HEK293 (cell line): ENCODE data around the gene NPTX1.

Experiments
- CTCF ChIA-PET: fragments of 350-600 bp; formaldehyde crosslinking; extraction: SDS; loops from one replicate; lab custom pipeline; 2021; ENCODE audit warnings: antibody characterized with exemption; lab: Yijun Ruan, JAX
- POLR2A ChIA-PET: fragments of 300-600 bp; formaldehyde crosslinking; extraction: SDS; loops from one replicate; lab custom pipeline; 2020; ENCODE audit warnings: antibody characterized with exemption, inconsistent platforms; lab: Yijun Ruan, JAX
- H3K27ac ChIP-seq: fragments of 200-500 bp; sonication (Bioruptor generic); 2 replicates; pipeline ENCODE4 v1.5.1; 2014; ENCODE audit warnings: low read depth, low read length, control low read depth, inconsistent platforms; ENCODE audit errors: extremely low read depth
- H3K36me3 ChIP-seq, 2 experiments: fragments of 200-500 bp in 1 of 2; sonication (Bioruptor generic) in 1 of 2; 1 replicate in 1 of 2; 2 replicates in 1 of 2; pipeline ENCODE4 v1.5.1; 2014 to 2017; ENCODE audit warnings: inconsistent platforms in 2 of 2, low read length in 2 of 2; ENCODE audit not compliant: control insufficient read depth in 2 of 2, insufficient read depth in 1 of 2
- H3K4me1 ChIP-seq: fragments of 200-500 bp; sonication (Bioruptor generic); 2 replicates; pipeline ENCODE4 v1.5.1; 2014; ENCODE audit warnings: mild to moderate bottlenecking, low read length, inconsistent platforms; ENCODE audit not compliant: control insufficient read depth, insufficient read depth
- H3K4me3 ChIP-seq: 2 replicates; pipeline ENCODE4 v1.5.1; 2011; ENCODE audit warnings: low read depth, mild to moderate bottlenecking, control low read depth, low read length, moderate library complexity
- H3K9me3 ChIP-seq: fragments of 200-500 bp; sonication (Bioruptor generic); 2 replicates; pipeline ENCODE4 v1.5.1; 2014; ENCODE audit warnings: low read depth, low read length, inconsistent platforms; ENCODE audit not compliant: control insufficient read depth, insufficient read depth
- GLI2 ChIP-seq: fragments of 450-650 bp; formaldehyde crosslinking; IDR thresholded peaks from 2 replicates; pipeline ENCODE4; 2017; ENCODE audit warnings: missing biosample characterization, missing genetic modification characterization, low read depth, borderline replicate concordance
- KLF7 ChIP-seq: fragments of 450-650 bp; formaldehyde crosslinking; IDR thresholded peaks from 2 replicates; pipeline ENCODE4 v1.5.1; 2016; ENCODE audit warnings: missing biosample characterization, missing genetic modification characterization, borderline replicate concordance
- PATZ1 ChIP-seq: fragments of 450-650 bp; formaldehyde crosslinking; IDR thresholded peaks from 2 replicates; pipeline ENCODE4 v1.5.1; 2016; ENCODE audit warnings: missing biosample characterization, missing genetic modification characterization
- REPIN1 ChIP-seq: fragments of 450-650 bp; formaldehyde crosslinking; IDR thresholded peaks from 2 replicates; pipeline ENCODE4 v1.5.1; 2017; ENCODE audit warnings: missing biosample characterization, missing genetic modification characterization, low read depth
- YY2 ChIP-seq: fragments of 450-650 bp; formaldehyde crosslinking; IDR thresholded peaks from 2 replicates; pipeline ENCODE4 v1.5.1; 2016; ENCODE audit warnings: missing biosample characterization, missing genetic modification characterization
- ZNF114 ChIP-seq: fragments of 450-650 bp; formaldehyde crosslinking; IDR thresholded peaks from 2 replicates; pipeline ENCODE4 v1.5.0; 2017; ENCODE audit warnings: missing biosample characterization, missing genetic modification characterization
- ZNF19 ChIP-seq: fragments of 450-650 bp; formaldehyde crosslinking; IDR thresholded peaks from 2 replicates; pipeline ENCODE4; 2016; ENCODE audit warnings: missing biosample characterization, missing genetic modification characterization, low read depth
- ZNF239 ChIP-seq: fragments of 450-650 bp; formaldehyde crosslinking; IDR thresholded peaks from 2 replicates; pipeline ENCODE4 v1.5.1; 2016; ENCODE audit warnings: missing biosample characterization, missing genetic modification characterization
- ZNF335 ChIP-seq: fragments of 450-650 bp; formaldehyde crosslinking; conservative IDR thresholded peaks from 2 replicates; pipeline ENCODE4 v1.5.1; 2016; ENCODE audit warnings: missing biosample characterization, missing genetic modification characterization
- ZNF341 ChIP-seq: fragments of 450-650 bp; formaldehyde crosslinking; IDR thresholded peaks from 2 replicates; pipeline ENCODE4; 2016; ENCODE audit warnings: low read depth, missing biosample characterization, missing genetic modification characterization
- TF ChIP-seq, protein P1 (sequence below): fragments of 450-650 bp; formaldehyde crosslinking; IDR thresholded peaks from 2 replicates; pipeline ENCODE4 v1.5.1; 2016; ENCODE audit warnings: missing biosample characterization, missing genetic modification characterization
- TF ChIP-seq, protein P2 (sequence below): fragments of 450-650 bp; formaldehyde crosslinking; IDR thresholded peaks from 2 replicates; pipeline ENCODE4 v1.5.1; 2016; ENCODE audit warnings: missing biosample characterization, missing genetic modification characterization
- TF ChIP-seq, protein P3 (sequence below): fragments of 450-650 bp; formaldehyde crosslinking; IDR thresholded peaks from 2 replicates; pipeline ENCODE4 v1.5.1; 2016; ENCODE audit warnings: missing biosample characterization, missing genetic modification characterization
- TF ChIP-seq, protein P4 (sequence below): sonication (generic); formaldehyde crosslinking; IDR thresholded peaks from 2 replicates; pipeline ENCODE4 v1.8.1; 2022; ENCODE audit warnings: mild to moderate bottlenecking, moderate library complexity, missing genetic modification reagents

The NPTX1 gene

GRCh38 chr17:80478487-80479245, 2.3 kb upstream of the NPTX1 start:
- Histone ChIP-seq H3K36me3 (peaks cover 0 to 4% of the 10 kb centered on the region in 2 experiments; a peak in 1 of 3 replicates), H3K4me1 (peaks cover 7% of the 10 kb centered on the region), H3K27ac (no peak overlapping the region; the same call in 1 of the 2 replicates), H3K4me3 (no peak overlapping the region)
- CTCF ChIA-PET = interaction anchor here (0.7 to 4.6 kb wide), 5 partner anchors 51 to 258 kb away, joined by 3 to 28 read pairs (median 3); no protein-coding TSS in a partner anchor
- TF ChIP-seq GLI2 (tag by site-specific recombination) (no peak), ZNF341 (tag by site-specific recombination) (peak; percentile 67), ZNF114 (no peak), KLF7 (tag by site-specific recombination) (no peak), ZNF19 (tag by site-specific recombination) (no peak)
- TF ChIP-seq, protein P1, sequence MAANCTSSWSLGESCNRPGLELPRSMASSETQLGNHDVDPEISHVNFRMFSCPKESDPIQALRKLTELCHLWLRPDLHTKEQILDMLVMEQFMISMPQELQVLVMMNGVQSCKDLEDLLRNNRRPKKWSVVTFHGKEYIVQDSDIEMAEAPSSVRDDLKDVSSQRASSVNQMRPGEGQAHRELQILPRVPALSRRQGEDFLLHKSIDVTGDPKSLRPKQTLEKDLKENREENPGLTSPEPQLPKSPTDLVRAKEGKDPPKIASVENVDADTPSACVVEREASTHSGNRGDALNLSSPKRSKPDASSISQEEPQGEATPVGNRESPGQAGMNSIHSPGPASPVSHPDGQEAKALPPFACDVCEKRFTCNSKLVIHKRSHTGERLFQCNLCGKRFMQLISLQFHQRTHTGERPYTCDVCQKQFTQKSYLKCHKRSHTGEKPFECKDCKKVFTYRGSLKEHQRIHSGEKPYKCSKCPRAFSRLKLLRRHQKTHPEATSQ (tag by site-specific recombination) = no peak
- TF ChIP-seq, protein P2, sequence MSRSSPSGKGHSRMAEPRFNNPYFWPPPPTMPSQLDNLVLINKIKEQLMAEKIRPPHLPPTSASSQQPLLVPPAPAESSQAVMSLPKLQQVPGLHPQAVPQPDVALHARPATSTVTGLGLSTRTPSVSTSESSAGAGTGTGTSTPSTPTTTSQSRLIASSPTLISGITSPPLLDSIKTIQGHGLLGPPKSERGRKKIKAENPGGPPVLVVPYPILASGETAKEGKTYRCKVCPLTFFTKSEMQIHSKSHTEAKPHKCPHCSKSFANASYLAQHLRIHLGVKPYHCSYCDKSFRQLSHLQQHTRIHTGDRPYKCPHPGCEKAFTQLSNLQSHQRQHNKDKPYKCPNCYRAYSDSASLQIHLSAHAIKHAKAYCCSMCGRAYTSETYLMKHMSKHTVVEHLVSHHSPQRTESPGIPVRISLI (tag by site-specific recombination) = no peak
- TF ChIP-seq, all 188 proteins: peak for 1
- POLR2A ChIA-PET = interaction anchor here (0.6 to 0.7 kb wide), 2 partner anchors 52 to 77 kb away, joined by 3 to 4 read pairs; no protein-coding TSS in a partner anchor
- no peaks in the 10 kb centered on the region for H3K9me3 ChIP-seq

GRCh38 chr17:80477647-80478478, 1.5 kb upstream of the NPTX1 start:
- POLR2A ChIA-PET = interaction anchor here (0.6 to 10.4 kb wide), 6 partner anchors 21 to 664 kb away, joined by 3 to 110 read pairs (median 4); partner anchors contain the start of gene RPTOR
- TF ChIP-seq, protein P3, sequence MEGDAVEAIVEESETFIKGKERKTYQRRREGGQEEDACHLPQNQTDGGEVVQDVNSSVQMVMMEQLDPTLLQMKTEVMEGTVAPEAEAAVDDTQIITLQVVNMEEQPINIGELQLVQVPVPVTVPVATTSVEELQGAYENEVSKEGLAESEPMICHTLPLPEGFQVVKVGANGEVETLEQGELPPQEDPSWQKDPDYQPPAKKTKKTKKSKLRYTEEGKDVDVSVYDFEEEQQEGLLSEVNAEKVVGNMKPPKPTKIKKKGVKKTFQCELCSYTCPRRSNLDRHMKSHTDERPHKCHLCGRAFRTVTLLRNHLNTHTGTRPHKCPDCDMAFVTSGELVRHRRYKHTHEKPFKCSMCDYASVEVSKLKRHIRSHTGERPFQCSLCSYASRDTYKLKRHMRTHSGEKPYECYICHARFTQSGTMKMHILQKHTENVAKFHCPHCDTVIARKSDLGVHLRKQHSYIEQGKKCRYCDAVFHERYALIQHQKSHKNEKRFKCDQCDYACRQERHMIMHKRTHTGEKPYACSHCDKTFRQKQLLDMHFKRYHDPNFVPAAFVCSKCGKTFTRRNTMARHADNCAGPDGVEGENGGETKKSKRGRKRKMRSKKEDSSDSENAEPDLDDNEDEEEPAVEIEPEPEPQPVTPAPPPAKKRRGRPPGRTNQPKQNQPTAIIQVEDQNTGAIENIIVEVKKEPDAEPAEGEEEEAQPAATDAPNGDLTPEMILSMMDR (tag by site-specific recombination) = peak; percentile 45; the same call in 1 of the 2 replicates
- TF ChIP-seq PATZ1 (tag by site-specific recombination) = peak; percentile 63
- peak; percentile 29; the same call in 1 of the 2 replicates for TF ChIP-seq ZNF335 (tag by site-specific recombination)
- TF ChIP-seq YY2 (tag by site-specific recombination) = no peak
- no peak for TF ChIP-seq ZNF239 (tag by site-specific recombination)
- TF ChIP-seq, protein P4, sequence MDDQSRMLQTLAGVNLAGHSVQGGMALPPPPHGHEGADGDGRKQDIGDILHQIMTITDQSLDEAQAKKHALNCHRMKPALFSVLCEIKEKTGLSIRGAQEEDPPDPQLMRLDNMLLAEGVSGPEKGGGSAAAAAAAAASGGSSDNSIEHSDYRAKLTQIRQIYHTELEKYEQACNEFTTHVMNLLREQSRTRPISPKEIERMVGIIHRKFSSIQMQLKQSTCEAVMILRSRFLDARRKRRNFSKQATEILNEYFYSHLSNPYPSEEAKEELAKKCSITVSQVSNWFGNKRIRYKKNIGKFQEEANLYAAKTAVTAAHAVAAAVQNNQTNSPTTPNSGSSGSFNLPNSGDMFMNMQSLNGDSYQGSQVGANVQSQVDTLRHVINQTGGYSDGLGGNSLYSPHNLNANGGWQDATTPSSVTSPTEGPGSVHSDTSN (CRISPR knock-in tag) = 0 out of 2 replicates have a peak, but pooled peaks have one; percentile 55
- no peak for TF ChIP-seq REPIN1 (tag by site-specific recombination)
- H3K4me3 ChIP-seq = peak overlapping the region; percentile 49
- peak overlapping the region; percentile 86; the same call in 1 of the 2 replicates for H3K27ac ChIP-seq
- peaks cover 7% of the 10 kb centered on the region for H3K4me1 ChIP-seq
- CTCF ChIA-PET = interaction anchor here (1.0 to 4.6 kb wide), 4 partner anchors 21 to 356 kb away, joined by 3 to 28 read pairs (median 4); no protein-coding TSS in a partner anchor
- no peaks in the 10 kb centered on the region for H3K9me3 ChIP-seq
- peaks cover 0 to 13% of the 10 kb centered on the region in 2 experiments; a peak in 1 of 3 replicates for H3K36me3 ChIP-seq
